Stimulated activated CD4-positive, alpha-beta T cell treated with anti-CD3 and anti-CD28 coated beads, Interleukin-12 subunit alpha, Interleukin-12 subunit beta, amount 100 ng/mL, for 4 hours (primary cell): Measurements from ENCODE around the gene NLGN1.

Experiments
- DNase-seq: peaks from one replicate; pipeline ENCODE4 v3.0.0-alpha.2; 2020

Gene NLGN1

DNA sequence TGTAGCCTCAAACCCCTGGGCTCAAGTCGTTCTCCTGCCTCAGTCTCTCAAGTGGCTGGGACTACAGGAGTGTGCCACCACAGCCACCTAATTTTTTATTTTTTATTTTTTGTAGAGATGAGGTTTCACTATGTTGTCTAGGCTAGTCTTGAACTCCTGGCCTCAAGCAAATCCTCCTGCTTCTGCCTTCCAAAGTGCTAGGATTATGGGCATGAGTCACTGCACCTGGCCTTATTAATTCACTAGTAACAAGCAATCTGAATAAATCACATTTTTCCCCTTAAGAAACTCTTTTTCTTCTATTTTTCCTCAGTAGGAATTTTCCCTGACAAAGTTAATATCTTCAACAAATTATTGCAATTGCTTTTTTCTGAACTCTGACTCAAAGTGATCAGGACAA lies 336.9 kb downstream of the NLGN1 start:
- DNase-seq = no peak

DNA sequence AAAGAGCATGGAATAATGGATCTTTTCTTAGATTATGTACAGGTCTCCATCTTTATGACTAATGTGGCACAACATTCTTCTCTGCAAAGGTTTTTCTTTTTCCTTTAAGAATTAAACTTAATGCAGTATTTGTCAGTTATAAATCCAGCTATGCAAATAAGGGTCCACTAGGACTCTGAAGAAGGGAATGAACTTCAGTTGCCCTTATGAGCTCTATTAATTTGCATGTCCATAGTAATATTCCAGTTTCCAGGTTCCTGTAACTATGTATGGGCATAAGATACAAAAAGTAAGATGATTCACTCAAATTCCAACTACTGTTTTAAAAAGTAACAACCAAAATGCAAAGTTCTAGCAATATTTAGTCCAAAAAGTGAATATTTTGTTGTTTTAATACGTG lies 337.4 kb downstream of the NLGN1 start:
- DNase-seq = no peak

DNA sequence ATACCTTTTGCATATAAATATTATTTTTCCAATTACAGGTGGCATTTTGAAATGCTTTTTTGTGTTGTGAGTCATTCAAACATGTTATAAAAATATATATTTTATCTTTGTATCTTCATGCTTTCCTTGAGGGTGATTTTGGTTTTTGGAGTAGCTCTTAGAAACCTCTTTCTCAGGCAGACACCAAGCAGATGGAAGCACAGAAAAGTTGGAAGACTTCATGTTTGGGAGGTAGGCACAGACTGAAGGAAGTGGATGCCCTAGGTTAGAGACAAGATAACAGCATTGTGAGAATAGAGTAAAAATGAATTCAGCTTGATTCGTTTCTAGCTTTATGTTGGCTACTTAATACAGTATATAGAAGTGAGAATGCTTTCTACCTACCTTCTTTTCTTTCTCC lies 338.3 kb downstream of the NLGN1 start:
- DNase-seq = no peak

DNA sequence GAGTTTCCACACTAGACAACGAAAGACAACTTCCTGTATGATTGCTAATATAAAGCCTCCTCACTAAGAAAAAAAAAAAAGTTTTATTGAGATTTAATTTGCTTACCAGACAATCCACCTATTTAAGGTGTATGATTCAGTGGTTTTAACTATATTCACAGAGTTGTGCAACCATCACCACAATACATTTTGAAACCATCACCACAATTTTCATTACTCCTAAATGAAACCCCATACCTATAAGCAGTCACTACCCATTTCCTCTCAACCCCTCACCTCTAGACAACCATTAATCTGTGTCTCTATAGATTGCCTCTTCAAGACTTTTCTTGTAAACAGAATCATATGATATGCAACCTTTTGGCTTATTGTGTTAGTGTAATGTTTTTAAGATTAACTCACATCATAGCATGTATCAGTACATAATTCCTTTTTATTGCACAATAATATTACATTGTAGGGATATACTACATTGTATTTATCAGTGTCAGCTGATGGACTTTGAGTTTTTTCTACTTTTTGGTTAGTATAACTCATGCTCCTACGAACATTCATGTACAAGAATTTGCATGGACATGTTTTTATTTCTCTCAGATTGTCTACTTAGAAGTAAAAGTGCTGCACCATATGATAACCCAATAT lies 339.7 kb downstream of the NLGN1 start:
- no peak for DNase-seq

DNA sequence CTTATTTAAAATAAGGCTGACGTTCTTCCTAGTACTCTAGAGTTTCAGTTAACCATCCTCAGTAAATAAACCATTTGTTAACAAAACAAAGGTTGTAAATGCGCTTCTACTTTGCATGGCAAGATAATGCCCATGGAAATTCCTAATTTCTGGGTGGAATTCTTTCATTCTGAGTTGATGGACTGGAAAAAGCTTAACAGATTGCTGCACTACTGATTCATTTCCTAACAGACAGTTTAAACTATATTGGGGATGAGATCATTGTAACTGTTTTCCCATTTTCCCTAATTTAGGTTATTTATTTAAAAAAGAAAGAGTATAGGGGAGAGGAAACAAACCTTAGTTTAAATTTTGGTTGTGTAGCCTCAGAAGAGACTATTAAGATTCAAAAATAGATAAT lies 342.2 kb downstream of the NLGN1 start:
- no peak for DNase-seq

DNA sequence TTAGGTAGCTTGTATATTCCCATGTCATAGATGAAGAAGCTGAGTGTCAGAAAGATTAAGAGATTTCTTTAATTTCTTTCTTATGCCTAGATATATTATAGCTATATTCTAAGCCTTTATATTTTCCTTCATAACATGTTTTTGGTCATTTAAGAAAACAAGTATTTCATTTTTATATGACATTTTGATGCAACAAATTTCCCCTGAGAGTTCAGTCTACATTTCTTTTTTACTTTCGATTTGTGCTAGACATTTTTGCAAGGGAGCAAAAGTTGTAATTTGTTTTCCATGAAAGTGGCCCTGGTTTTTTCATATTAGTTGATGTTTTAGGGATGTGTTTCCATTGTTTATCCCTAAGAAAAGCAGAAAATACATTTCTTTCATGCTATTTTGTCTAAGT lies 344.9 kb downstream of the NLGN1 start:
- no peak for DNase-seq

DNA sequence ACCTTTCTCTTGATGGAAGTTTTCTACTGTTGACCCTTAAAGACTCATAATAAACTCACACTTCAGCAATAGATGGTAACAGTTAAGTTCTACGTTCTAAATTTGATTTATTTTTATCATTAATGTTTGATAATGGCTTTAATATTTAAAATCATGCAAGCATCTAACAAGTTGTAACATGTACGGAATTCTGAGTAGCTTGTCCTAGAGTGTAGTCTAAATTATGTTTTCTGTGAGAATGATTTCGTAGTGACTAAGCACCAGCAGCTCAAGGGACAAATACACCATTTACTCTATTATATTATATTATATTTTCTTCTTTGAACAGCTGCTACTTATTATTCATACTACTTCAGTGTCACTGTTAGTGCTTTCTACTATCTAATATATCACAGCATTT lies 345.6 kb downstream of the NLGN1 start:
- DNase-seq = no peak

DNA sequence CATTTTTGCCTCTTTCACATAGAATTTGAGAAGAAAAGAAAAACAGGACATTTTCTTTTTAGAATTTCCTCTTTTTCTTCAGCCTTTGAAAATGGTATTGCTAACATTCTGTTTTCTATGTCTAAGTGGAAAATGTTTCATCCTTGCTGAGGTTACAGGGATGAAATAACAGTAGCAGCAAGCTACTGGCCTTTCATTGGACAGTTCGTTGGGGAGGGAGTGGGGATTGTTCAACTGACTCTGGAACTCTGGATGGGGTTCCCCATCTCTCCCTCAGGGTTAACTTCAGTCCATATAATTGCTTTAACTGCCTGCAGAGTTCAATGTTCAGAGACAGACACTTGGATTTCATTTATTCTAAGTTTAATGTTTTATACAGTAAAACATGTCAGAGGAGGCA lies 346.0 kb downstream of the NLGN1 start:
- no peak for DNase-seq

DNA sequence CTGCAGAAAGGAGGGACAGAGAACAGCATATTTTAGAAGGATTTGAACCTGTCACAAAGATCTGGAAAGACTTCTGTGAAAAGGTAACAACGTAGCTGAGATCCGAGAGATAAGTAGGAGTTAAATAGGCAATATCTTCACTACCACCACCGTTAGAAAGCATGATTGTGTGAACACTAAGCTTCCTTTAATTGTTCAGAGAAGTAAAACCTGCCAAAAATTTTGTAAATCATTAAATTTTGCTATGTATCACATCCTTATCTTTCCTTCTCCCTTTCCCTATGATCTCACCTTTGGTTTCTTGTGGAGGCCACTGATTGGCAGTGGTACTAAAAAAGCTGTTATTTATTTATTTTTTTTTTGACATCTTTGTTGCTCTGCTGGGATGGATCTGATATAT lies 346.9 kb downstream of the NLGN1 start:
- no peak for DNase-seq

DNA sequence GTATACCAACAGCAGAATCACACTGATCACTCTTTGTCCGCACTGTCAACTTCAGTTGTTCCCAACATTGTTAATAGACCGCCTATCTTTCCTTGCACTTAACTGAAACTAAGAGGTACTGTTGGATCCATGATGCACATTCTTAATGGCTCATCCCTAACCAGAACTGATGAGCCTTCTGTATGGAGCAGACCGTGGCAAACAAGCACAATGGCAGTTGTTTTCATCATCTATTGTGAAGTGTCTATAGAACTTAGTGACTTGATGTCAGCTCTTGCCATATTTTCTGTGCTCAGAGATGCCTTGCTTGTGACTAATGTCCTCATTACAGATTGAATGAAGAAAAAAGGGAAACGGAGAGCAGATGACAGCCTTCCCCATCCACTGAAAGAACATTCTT lies 347.4 kb downstream of the NLGN1 start:
- no peak for DNase-seq

DNA sequence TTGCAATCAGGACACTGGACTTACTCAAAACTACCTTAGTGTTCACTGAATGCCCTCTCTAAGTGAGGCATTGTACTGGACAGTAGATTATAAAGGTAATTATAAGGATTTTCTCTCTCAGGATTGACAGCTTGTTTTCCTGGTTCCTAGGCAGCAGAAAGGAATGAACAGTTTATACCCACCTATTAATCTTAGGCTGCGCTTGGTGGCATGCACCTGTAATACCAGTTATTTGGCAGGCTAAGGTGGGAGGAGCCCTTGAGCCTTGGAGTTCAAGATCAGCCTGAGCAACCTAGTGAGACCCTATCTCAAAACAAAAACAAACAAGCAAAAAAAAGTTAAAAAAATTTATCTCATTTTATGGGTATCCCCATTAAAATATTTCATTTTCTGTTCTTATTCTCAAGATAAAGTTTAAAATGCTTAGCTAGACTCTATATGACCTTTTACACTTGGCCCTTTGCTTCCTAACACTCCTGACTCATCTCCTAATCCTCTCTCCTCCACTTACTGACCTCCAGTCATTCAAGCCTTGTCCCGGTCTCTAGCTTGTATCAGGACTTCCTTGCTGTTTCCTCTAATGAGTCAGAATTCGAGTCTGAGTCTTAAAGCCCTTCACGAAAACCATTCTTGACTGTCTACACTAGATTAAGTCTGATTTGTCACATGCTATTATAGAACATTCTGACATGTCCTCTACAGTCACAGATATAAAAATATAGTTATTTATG lies 348.6 kb downstream of the NLGN1 start:
- DNase-seq = no peak

DNA sequence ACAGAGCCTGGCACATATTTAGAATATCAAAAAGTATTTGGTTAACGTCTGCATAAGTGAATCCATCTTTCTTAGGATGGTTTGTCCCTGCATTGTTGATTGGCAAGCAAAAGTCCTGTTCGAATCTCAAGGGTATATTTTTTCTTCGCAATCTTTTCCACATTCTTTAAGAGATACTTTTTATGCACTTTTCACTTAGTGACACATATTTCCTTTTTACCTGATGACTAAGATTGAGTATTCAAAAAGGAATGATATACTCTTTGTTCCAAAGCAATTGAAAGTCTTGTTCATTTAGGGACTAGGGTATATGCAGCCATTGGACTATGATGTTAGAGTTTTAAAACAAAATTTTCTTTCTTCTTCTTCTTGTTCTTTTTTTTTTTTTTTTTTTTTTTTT lies 349.9 kb downstream of the NLGN1 start:
- no peak for DNase-seq

DNA sequence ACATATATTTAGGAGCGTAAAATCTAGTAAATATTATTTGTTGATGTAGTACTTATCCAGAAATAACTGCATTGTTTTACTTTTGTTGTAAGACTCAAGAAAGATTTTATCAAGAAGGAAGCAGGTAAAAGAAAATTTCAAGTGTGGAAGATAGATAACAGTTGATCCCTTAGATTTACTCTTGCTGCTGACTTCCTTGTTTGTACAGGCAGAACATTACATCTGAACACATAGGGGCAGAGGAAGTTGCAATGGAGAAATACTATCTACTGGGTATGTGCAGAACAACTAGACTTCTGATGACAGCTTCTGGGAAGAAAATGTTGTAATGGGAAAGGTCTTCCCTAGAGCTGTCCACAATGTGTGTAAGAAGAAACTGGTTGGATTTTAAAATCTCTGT lies 350.6 kb downstream of the NLGN1 start:
- DNase-seq = no peak

DNA sequence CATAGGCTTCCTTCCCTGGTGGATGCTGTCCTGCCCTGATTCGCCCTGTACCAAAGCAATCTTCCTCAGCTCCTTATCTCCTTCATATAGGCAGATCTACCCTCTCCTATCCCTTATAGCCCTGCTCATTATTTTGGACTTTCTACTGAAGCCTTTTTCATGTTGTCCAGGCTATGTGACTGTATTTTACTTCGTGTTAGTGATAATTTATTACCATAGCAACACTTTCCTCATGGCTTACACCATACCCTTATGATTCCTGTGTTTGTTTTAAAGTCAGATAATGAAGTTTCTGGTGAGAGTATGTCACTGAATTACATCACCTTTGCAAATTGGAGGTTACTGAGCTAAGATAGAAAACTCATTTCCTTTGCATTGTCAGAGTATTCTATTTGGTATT lies 352.6 kb downstream of the NLGN1 start:
- DNase-seq = no peak

DNA sequence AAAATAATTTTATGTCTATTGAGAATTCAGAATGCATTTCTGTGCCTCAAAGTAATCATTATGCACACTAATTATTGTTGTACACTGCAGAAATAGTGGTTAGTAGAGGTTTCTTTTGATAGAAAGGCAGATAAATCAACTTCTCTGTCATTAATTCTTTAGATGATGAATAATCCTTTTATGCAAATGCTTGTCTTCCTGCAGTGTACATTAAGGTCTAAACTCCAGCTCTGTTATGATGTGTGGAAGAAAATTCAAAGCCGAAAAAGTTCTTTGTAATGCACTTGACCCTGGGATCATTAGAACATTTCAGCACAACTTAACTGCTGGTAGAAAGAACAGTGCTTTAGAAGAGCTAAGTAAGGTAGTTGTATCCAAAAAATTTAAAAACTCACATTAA lies 353.0 kb downstream of the NLGN1 start:
- DNase-seq = no peak

DNA sequence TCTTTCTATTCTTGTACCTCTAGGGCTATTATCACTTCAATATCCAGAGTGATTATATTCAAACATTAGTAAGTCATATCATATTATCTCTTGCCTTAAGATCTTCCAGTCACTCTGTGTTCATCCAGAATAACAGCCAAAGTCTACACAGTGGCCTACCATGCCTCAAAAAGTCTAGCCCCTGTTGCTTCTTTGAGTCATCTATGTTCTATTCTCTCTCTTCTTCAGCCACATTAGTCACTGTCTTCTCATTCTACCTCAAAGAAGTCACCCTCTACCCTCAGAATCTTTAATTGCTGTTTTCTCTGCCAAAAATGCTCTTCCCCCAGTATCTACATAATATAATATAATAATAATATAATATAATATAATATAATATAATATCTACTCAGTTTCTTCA lies 356.0 kb downstream of the NLGN1 start:
- no peak for DNase-seq

DNA sequence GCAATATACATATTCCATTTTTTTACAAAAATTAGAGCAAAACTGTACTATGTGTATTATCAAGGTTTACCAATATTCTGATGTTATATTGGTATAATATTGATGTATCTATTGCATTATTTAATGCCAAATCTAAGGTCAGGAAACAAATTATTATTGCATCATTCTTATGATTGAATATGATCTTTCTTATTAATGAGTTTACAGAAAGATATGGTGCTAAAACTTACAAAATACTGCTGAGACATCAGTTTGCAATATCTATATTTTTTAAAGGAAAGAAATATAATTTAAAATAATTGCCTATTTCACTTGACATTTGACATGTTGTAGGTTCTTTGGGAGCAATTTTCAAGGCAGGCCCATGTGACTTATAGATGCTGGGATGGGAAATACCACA lies 357.6 kb downstream of the NLGN1 start:
- DNase-seq = no peak

DNA sequence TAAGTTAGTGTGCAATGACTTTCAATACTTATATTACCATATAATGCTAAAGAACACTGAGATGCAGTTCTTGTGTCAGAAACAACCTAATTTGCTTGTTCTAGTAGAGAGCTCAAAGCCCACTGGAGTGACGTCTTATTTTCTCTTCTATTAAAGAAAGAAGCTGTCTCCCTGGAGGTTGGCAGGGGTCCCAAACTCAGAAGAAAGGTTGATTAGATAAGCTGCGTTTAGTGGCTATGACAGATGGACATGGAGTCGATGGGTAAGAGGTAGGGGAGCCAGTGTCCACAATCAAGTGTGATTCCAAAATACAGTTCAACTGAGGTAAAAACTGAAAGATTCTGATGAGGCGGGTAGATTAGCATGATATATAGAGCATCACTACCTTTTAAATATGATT lies 363.6 kb downstream of the NLGN1 start:
- DNase-seq = no peak

DNA sequence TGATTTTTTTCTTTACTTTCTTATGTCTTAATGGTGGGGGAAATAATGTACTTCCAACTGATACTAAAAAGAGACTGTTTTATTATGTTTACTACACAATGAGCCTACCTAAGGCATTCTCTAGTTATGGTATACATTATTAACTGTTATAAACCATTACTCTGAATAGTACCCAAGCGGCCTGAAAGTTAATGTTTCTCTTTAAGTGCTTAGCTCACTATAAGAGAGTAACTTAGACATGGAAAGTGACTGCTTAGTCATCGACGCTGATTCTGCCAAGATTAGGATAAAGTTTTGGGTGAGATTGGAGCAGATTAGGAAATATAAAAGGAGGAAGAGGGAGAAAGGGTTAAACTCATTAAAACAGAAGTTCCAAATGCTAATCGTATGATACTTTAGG lies 365.0 kb downstream of the NLGN1 start:
- no peak for DNase-seq

DNA sequence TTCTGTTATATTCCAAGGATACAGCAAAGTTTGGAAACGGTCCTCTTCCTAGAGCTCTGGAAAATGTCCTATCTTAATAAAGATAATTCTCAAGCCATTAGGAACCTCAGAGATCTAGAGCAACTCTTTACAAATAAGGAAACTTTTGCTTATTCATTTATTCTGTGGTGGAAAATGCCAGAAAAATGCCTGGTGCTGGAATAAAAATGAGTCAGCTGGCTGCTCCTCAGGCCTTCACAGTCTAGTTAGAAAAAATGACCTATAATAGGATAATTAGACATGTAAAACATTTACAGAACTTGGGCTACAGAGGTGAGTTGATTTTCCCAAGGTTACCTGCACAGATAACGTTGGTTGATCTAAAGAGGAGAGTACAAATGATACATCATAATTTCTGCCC lies 372.5 kb downstream of the NLGN1 start:
- DNase-seq = no peak

DNA sequence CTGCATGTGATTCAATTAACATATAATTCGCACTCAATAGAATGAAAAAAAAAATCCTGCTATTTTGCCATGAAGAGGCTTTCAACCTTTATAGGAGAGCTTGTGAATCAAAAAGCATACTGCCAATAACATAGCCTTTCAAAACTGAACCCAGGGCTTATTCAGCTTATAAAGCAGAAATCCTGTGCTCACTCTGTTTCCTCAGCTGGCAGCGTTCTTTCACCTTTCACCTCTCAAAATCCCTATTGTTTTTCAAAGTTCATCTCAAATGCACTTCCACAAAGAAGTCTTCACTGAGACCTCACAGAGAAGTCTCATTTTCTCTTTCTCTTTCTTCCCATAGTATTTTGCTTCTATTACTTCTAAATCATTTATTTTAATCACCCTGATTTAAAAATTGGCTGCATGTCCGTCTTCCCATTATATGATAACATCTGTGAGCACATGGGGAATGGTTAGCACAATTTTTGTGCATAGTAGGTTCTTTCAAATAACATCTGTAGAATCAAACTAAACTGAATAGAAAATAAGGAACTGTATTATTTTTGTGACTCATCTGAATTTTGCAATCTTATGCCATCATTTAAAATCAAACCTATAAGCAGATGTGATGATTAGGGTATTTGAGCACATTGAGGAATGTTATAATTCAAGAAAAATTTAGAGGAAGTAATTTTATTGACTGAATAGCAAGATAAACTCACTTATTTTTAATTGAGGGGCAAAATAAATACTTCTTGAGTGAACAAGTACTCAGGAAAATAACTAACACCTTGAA lies 373.4 kb downstream of the NLGN1 start:
- no peak for DNase-seq

DNA sequence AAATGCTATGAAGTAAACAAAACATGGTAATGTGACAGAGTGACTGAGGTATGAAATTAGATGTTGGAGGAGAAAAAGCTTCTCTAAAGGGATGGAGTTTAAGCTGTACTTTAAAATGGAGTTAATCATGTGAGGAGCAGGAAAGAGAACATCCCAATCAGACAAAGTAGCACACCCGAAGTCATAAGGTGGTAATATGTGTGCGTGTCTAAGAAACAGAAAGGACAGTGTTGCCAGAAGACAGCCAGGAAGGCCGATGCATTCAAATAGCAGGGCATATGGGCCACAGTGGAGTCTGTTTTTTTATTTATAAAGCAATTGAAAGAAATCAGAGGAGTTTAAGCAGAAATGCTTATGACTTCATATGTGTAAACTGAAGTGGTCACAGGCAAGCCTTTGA lies 376.3 kb downstream of the NLGN1 start:
- DNase-seq = no peak

DNA sequence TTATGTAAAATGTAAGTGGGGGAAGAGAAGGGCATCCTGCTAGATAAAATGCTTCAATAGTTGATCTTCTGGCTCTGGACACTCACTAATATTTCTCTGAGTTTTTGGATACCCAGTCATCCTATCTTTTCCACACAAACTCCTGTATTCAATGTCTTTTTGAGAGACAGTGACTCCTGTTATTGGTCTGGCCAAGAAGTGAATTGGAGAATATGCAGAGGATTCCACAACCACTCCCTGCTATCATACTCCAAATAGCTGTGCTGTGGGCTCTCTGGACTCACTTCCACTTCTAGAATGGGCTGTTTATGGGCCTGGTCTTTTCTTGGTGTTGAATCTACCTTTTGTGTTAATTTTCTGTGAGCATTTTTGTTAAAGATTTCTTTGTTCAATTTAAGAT lies 376.8 kb downstream of the NLGN1 start:
- no peak for DNase-seq

DNA sequence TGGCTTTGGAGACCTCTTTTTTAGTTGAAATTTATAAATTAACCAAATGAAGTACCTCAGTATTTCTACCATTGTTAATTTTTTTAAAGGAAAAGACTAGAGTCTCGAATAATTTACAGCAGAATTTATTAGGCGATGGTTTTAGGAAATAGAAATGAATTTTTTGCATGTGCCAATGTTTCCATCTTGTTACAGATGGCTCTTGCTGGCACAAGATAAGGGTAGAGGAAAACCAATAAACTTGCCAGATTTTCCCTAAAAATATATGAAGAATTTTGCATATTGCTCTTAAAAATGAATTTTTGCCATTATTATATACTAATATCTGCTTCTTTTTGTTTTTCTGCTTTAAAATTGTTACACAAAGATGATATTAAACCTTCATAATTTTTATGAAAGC lies 380.7 kb downstream of the NLGN1 start:
- DNase-seq = no peak
